WTC11 (cell line): Measurements from ENCODE around the gene HNRNPM. TPM values are rescaled to one million over a fixed set of nuclear protein-coding genes. Genes with fewer than 3 reads are reported as not detected.

ENCODE experiments used
- ATAC-seq: fragments of 200-7000 bp; cut with Tn5 transposase; 2 replicates; pipeline ENCODE4 v1.10.0; 2021; ENCODE audit warnings: mild to moderate bottlenecking, moderate library complexity
- CTCF ChIA-PET: fragments of 300-600 bp; sonication (Branson Sonifier 250); formaldehyde crosslinking; loops from one replicate; lab custom pipeline; 2021; ENCODE audit warnings: antibody characterized with exemption; lab: Charles Lee
- POLR2A ChIA-PET: fragments of 350-600 bp; sonication (Branson Sonifier 250); formaldehyde crosslinking; loops from one replicate; lab custom pipeline; 2021; ENCODE audit warnings: antibody characterized with exemption; lab: Charles Lee
- DNase-seq: peaks from one replicate; pipeline ENCODE4 v3.0.0; 2021; ENCODE audit warnings: low spot score
- H3K27ac Mint-ChIP-seq: 2 replicates; pipeline ENCODE4 v1.8.0; 2021; ENCODE audit warnings: mixed read lengths
- H3K27me3 Mint-ChIP-seq: 2 replicates; pipeline ENCODE4 v1.8.0; 2021; ENCODE audit warnings: low read depth, mild to moderate bottlenecking, moderate library complexity, mixed read lengths
- H3K36me3 Mint-ChIP-seq: 2 replicates; pipeline ENCODE4 v1.8.0; 2021; ENCODE audit warnings: mixed read lengths
- H3K4me1 Mint-ChIP-seq: 2 replicates; pipeline ENCODE4 v1.8.0; 2022; ENCODE audit warnings: mixed read lengths
- H3K4me3 Mint-ChIP-seq: 2 replicates; pipeline ENCODE4 v1.8.0; 2021; ENCODE audit warnings: mild to moderate bottlenecking, moderate library complexity, mixed read lengths
- H3K9me3 Mint-ChIP-seq: 2 replicates; pipeline ENCODE4 v1.8.0; 2021; ENCODE audit warnings: mixed read lengths
- ATF2 ChIP-seq: sonication (generic); formaldehyde crosslinking; IDR thresholded peaks from 2 replicates; pipeline ENCODE4 v1.8.1; 2022; ENCODE audit warnings: low read depth, missing genetic modification reagents, borderline replicate concordance
- CBFB ChIP-seq: sonication (generic); formaldehyde crosslinking; IDR thresholded peaks from 2 replicates; pipeline ENCODE4 v1.8.1; 2022; ENCODE audit warnings: mild to moderate bottlenecking, low read depth, missing genetic modification reagents
- CREM ChIP-seq: sonication (generic); formaldehyde crosslinking; IDR thresholded peaks from 2 replicates; pipeline ENCODE4 v1.8.1; 2022; ENCODE audit warnings: mild to moderate bottlenecking, missing genetic modification reagents, moderate library complexity
- ELF4 ChIP-seq: sonication (generic); formaldehyde crosslinking; IDR thresholded peaks from 2 replicates; pipeline ENCODE4 v1.8.1; 2022; ENCODE audit warnings: low read depth, mild to moderate bottlenecking, moderate library complexity, missing genetic modification reagents
- EMX1 ChIP-seq: fragments of 250-450 bp; sonication (Bioruptor Pico); IDR thresholded peaks from 2 replicates; pipeline ENCODE4 v1.8.0; 2021; ENCODE audit warnings: mild to moderate bottlenecking
- ERG ChIP-seq: fragments of 250-450 bp; sonication (Bioruptor Pico); IDR thresholded peaks from 2 replicates; pipeline ENCODE4 v1.8.0; 2021; ENCODE audit warnings: mild to moderate bottlenecking
- ESRRA ChIP-seq: sonication (generic); formaldehyde crosslinking; IDR thresholded peaks from 2 replicates; pipeline ENCODE4 v1.8.1; 2022; ENCODE audit warnings: mild to moderate bottlenecking, missing genetic modification reagents, borderline replicate concordance
- FOXP1 ChIP-seq: sonication (generic); formaldehyde crosslinking; IDR thresholded peaks from 2 replicates; pipeline ENCODE4 v1.8.0; 2022; ENCODE audit warnings: missing genetic modification reagents, mild to moderate bottlenecking, moderate library complexity, borderline replicate concordance
- JAZF1 ChIP-seq: fragments of 250-450 bp; sonication (Bioruptor Pico); IDR thresholded peaks from 2 replicates; pipeline ENCODE4 v1.9.0; 2021; ENCODE audit warnings: moderate library complexity, mild to moderate bottlenecking, inconsistent platforms
- JUN ChIP-seq: sonication (generic); formaldehyde crosslinking; IDR thresholded peaks from 2 replicates; pipeline ENCODE4 v1.8.0; 2023; ENCODE audit warnings: mild to moderate bottlenecking, missing genetic modification reagents
- NFATC4 ChIP-seq: fragments of 250-450 bp; sonication (Bioruptor Pico); IDR thresholded peaks from 2 replicates; pipeline ENCODE4 v1.9.0; 2021; ENCODE audit warnings: mild to moderate bottlenecking
- NR1H2 ChIP-seq: sonication (generic); formaldehyde crosslinking; IDR thresholded peaks from 2 replicates; pipeline ENCODE4 v1.9.0; 2021; ENCODE audit warnings: mild to moderate bottlenecking, moderate library complexity, missing genetic modification reagents
- PRDM15 ChIP-seq: sonication (generic); formaldehyde crosslinking; IDR thresholded peaks from 2 replicates; pipeline ENCODE4 v1.8.0; 2022; ENCODE audit warnings: missing genetic modification reagents
- PRRX2 ChIP-seq: fragments of 250-450 bp; sonication (Bioruptor Pico); IDR thresholded peaks from 2 replicates; pipeline ENCODE4 v1.8.0; 2021; ENCODE audit warnings: mild to moderate bottlenecking
- STAT6 ChIP-seq: sonication (generic); formaldehyde crosslinking; conservative IDR thresholded peaks from 2 replicates; pipeline ENCODE4 v1.8.1; 2023; ENCODE audit warnings: mild to moderate bottlenecking, low read depth, missing genetic modification reagents, moderate library complexity
- TEAD4 ChIP-seq: sonication (generic); formaldehyde crosslinking; IDR thresholded peaks from 2 replicates; pipeline ENCODE4 v1.8.0; 2022; ENCODE audit warnings: mild to moderate bottlenecking, missing genetic modification reagents
- TP53 ChIP-seq: sonication (generic); formaldehyde crosslinking; IDR thresholded peaks from 2 replicates; pipeline ENCODE4 v1.8.1; 2023; ENCODE audit warnings: mild to moderate bottlenecking, missing genetic modification reagents
- USF1 ChIP-seq: sonication (generic); formaldehyde crosslinking; IDR thresholded peaks from 2 replicates; pipeline ENCODE4 v1.8.0; 2022; ENCODE audit warnings: mild to moderate bottlenecking, missing genetic modification reagents
- ZBTB21 ChIP-seq: sonication (generic); formaldehyde crosslinking; IDR thresholded peaks from 2 replicates; pipeline ENCODE4 v1.8.1; 2023; ENCODE audit warnings: mild to moderate bottlenecking, missing genetic modification reagents, borderline replicate concordance
- ZMAT4 ChIP-seq: fragments of 250-450 bp; sonication (Bioruptor Pico); IDR thresholded peaks from 2 replicates; pipeline ENCODE4 v1.9.0; 2021; ENCODE audit warnings: mild to moderate bottlenecking
- ZNF121 ChIP-seq: sonication (generic); formaldehyde crosslinking; IDR thresholded peaks from 2 replicates; pipeline ENCODE4 v1.8.0; 2023; ENCODE audit warnings: missing genetic modification reagents
- ZNF219 ChIP-seq: sonication (generic); formaldehyde crosslinking; IDR thresholded peaks from 2 replicates; pipeline ENCODE4 v1.8.0; 2023; ENCODE audit warnings: missing genetic modification reagents, mild to moderate bottlenecking, borderline replicate concordance
- total RNA-seq: library from RNA; stranded (reverse); gene quantifications from 3 replicates; pipeline ENCODE4 v1.2.3, GENCODE V29; 2021

HNRNPM gene
- total RNA-seq, 1 experiment from 2014 or later = 416 TPM

GRCh38 chr19:8498295-8498694 is 53.5 kb downstream of the HNRNPM start:
- Mint-ChIP-seq H3K36me3 (no peaks in the 10 kb centered on the region), H3K27ac (no peak overlapping the region), H3K4me3 (no peak overlapping the region), H3K27me3 (no peaks in the 10 kb centered on the region), H3K9me3 (no peaks in the 10 kb centered on the region), H3K4me1 (peaks cover 7% of the 10 kb centered on the region)
- TF ChIP-seq ZBTB21 (CRISPR knock-in tag) (no peak), CREM (CRISPR knock-in tag) (no peak), JAZF1 (CRISPR knock-in tag) (no peak), ESRRA (CRISPR knock-in tag) (no peak), EMX1 (CRISPR knock-in tag) (no peak), CBFB (no peak), JUN (CRISPR knock-in tag) (no peak), TEAD4 (CRISPR knock-in tag) (no peak), NR1H2 (no peak)
- CTCF ChIA-PET = interaction anchor here (0.7 to 2.0 kb wide), 6 partner anchors 9 to 116 kb away, joined by 3 to 6 read pairs (median 4); partner anchors contain the start of genes MARCHF2 and ZNF414
- POLR2A ChIA-PET = interaction anchor here (0.5 kb wide), 1 partner anchor 64 kb away, joined by 6 read pairs; no protein-coding TSS in a partner anchor
- no peak for DNase-seq
- no peak for ATAC-seq

GRCh38 chr19:8499048-8499833 is 54.5 kb downstream of the HNRNPM start:
- TF ChIP-seq ELF4 = no peak
- TF ChIP-seq PRDM15 (CRISPR knock-in tag) = no peak
- TF ChIP-seq STAT6 (CRISPR knock-in tag) = no peak
- no peak for TF ChIP-seq ZMAT4 (CRISPR knock-in tag)
- TF ChIP-seq USF1 = no peak
- Mint-ChIP-seq H3K9me3 (no peaks in the 10 kb centered on the region), H3K4me1 (peaks cover 7% of the 10 kb centered on the region), H3K27me3 (no peaks in the 10 kb centered on the region), H3K27ac (no peak overlapping the region), H3K4me3 (no peak overlapping the region), H3K36me3 (no peaks in the 10 kb centered on the region)
- DNase-seq (no peak), ATAC-seq (no peak)
- ChIA-PET POLR2A (interaction anchor here (0.5 kb wide), 1 partner anchor 65 kb away, joined by 6 read pairs; no protein-coding TSS in a partner anchor), CTCF (interaction anchor here (0.5 to 1.8 kb wide), 9 partner anchors 10 to 1597 kb away, joined by 3 to 10 read pairs (median 4); partner anchors contain the start of genes MARCHF2 and MYO1F)

- DNase-seq (no peak), ATAC-seq (no peak; the same call in 1 of the 2 replicates)
- no peak overlapping the region for H3K4me3 Mint-ChIP-seq
- H3K9me3 Mint-ChIP-seq = no peaks in the 10 kb centered on the region
- H3K27me3 Mint-ChIP-seq = no peaks in the 10 kb centered on the region
- ChIA-PET POLR2A (no interaction called here), CTCF (interaction anchor here (0.7 to 1.8 kb wide), 4 partner anchors 78 to 87 kb away, joined by 3 to 10 read pairs (median 4); partner anchors contain the start of genes MARCHF2 and MYO1F)
- H3K27ac Mint-ChIP-seq = no peak overlapping the region
- no peaks in the 10 kb centered on the region for H3K36me3 Mint-ChIP-seq
- H3K4me1 Mint-ChIP-seq = peaks cover 7% of the 10 kb centered on the region
- TF ChIP-seq TP53 = no peak
- no peak for TF ChIP-seq NR1H2
- TF ChIP-seq ATF2 (CRISPR knock-in tag) = no peak
- no peak for TF ChIP-seq ERG
- no peak for TF ChIP-seq PRRX2 (CRISPR knock-in tag)
- TF ChIP-seq ZNF219 (CRISPR knock-in tag) = no peak
- TF ChIP-seq NFATC4 (CRISPR knock-in tag) = no peak
- no peak for TF ChIP-seq ZNF121
- no peak for TF ChIP-seq FOXP1 (CRISPR knock-in tag)
These were observed 55.4 kb downstream of the HNRNPM start for GRCh38 chr19:8500158-8500557.
